Measurements from ENCODE around the gene SEMA5B. TPM values are rescaled to one million over a fixed set of nuclear protein-coding genes. Genes with fewer than 3 reads are reported as not detected.

Gene SEMA5B
- total RNA-seq, 1 experiment from 2014 or later = not detected

DNA sequence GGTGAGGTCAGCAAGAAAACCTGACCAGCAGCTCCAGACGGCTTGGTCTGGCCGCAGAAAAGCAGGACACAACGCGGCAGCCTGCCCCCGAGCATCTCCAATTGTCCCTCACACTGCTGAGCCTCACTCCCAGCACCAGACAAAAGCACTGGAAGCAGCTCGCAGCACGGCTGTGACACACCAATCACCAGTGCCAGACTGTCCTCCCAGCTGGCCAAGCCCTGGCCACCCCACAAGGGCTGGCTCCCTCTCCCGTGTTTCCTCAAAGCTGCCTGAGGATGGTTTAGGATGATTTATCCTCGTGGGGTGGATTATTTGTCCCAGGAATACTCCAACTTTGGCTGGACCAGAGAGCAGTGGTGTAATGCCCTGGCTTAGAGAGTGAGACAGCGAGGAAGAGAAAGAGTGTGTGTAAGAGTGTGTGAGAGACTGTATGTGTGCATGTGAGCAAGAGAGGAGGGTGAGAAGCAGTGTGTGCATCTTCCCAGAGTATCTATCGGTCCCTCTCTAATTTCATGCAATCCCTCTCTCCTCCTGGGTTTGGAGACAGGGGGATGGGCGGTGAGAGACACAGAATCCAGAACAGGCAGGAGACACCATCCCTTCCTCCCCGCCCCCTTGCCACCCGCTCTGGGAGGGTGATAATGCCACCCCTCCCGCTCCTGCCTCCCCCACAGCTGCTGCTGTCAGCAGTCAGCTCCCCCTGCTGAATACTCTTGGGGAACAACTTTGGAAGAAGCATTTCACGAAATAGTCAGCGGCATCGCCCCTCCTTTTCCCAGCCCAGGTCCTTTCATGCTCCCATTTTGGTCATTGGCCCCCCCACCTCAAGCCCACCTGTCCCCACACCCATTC lies 34.2 kb downstream of the SEMA5B start:
- no peak for DNase-seq (ENCODE audit: low spot score)

- no peak for DNase-seq (ENCODE audit: low spot score)
Measured at GRCh38 chr3:122992676-122993075, 34.9 kb downstream of the SEMA5B start.

DNA sequence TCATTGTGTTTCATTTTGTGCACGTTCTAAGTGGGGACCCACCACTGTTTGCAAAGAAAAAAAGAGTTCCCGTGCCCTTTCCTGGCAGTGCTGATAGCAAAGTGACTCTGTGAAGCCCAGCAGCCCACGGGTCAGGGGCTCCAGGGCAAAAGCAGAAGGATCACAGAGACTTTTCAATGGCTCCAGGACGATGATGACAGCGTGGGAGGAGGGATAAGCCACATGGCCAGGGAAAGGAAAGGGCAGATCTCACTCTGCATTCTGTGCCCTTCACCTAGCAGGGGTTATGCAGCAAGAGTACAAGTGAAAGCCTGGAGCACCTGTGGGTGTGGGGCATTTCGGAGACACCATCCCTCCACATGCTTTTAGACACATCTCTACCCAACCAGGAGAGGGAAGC lies 35.4 kb downstream of the SEMA5B start:
- DNase-seq (ENCODE audit: low spot score) = no peak

DNA sequence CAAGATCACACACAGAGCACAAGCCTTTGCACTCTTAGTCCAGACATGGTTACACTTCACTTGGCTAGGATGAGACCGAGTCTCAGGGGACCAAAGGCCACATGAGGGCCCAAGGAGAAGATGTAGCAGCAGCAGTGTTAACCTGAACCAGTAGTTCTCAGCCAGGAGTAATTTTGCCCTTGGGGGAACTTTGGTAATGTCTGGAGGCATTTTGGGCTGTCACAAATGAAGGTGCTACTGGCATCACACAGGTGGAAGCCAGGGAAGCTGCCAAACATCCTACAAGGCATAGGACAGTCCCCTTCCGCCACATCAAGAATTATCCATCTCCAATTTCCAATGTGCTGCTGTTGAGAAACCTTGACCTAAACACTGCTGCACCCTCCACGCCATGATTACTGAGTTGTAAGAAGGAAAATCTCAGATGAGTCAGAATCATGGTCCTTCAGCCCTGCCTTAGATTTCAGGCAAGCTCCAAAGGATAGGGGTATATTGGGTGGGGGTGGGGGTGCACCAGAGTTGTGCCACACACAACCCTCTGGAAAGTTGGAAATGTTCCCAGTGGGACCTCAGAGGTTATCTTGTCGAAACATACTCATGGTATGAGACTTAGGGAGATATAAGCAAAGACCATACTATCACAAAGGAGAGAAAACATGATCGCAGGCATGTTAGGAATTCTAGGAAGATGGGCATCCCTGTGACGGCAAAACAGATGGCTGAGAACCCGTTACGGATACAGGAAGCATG lies 36.2 kb downstream of the SEMA5B start:
- DNase-seq (ENCODE audit: low spot score) = no peak

DNA sequence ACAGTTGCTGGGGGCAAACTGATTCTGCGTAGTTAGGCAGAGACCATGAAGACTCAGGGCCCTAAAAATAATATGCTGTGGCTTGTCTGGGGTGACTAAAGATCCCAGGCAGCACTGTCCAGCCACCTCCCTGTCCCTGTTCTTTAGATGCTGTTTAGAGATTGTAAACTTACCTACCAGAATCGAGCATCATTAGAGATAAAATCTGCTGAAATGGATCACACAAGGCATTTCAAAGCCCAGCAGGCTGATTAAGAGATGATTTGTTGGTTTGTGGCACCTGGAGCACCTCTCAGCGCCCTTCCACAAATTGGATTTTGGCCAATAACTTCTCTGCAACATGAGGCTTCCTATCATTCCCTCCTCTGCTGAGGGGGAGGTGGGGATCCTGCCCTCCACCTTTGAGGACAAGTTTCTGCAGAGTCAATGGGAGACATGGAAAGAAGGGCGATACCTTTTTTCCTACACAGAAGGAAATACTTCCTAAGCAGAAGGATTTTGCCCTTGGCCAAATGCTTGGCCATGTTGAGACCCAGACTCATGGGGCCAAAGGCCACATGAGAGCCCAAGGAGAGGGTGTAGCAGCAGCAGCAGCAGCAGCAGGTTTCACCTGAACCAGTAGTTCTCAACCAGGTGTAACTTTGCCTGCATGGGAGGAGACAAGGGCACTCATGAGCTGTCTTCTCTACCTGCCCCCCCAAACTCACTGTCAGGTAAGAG lies 37.5 kb downstream of the SEMA5B start:
- DNase-seq (ENCODE audit: low spot score) = no peak

- no peak for DNase-seq (ENCODE audit: low spot score)
Measured at GRCh38 chr3:122988508-122988907, 39.1 kb downstream of the SEMA5B start.

DNA sequence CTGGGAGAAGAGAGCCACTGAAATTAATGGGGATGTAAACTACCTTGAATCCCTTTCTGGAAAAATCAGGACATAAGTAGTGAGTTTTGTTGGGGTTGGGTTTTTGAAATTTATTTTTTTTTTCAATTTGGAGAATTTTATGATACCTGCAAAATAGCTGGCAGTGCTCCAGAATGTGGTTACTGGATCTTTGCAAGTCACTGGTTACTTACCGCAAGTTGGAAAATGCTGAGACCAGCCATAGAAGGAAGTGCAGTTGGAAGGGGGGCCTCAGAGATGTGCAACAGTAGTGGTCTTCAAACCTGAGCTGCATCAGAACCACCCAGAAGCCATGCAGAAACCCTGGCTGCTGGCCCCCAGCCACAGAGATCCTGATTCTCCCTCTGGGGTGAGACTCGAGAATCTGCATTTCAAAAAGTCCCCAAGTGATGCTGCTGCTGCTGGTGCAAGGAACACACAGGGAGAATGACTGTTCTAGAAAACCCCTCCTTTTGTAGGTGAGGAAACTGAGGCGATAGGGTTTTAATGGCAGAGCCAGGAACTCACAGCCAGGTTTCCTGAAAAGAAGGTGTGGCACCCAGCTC lies 39.7 kb downstream of the SEMA5B start:
- no peak for DNase-seq (ENCODE audit: low spot score)

DNA sequence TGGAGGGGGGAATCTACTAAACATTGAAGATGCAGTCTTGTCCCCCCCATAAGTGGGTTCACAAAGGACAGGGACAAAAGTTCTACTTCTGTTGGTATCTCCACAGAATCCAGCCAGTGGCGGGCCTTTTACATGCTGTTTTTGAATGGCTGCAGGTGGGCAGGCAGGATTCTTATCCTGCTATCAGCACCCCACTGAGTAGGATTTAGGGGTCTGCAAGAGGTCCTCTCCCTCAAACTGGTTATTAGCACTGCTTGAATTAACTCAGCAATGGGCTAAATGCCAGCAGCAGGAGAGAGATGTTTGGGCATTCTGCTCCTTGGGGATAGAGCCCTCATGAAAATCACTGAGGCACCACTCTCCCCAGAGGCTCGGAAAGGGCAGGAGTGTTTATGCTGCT lies 40.3 kb downstream of the SEMA5B start:
- DNase-seq (ENCODE audit: low spot score) = no peak

GRCh38 chr3:122986693-122987179 lies 40.8 kb downstream of the SEMA5B start:
- DNase-seq (ENCODE audit: low spot score) = no peak

DNA sequence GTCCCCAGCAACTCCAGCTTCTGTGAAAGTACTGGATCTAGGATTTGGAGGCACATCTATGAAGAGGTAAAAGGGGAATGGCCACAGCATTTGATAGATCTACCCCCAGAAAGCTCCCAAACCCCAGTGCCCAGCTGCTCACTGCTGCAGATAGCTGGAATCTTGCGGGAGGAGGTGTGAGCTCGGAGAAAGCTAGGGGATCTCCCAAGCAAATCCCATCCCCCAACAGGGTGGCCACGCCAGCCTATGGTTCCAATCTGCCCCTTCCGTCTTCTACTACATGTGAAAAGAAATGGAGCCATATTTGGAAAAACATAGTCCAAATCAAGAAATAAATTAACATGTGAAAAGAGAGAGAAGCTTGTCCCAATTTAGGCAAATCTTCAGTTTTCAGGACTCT lies 42.0 kb downstream of the SEMA5B start:
- no peak for DNase-seq (ENCODE audit: low spot score)

- no peak for DNase-seq (ENCODE audit: low spot score)
Measured at GRCh38 chr3:122984650-122985049, 42.9 kb downstream of the SEMA5B start.

GRCh38 chr3:122984007-122984406 lies 43.6 kb downstream of the SEMA5B start:
- no peak for DNase-seq (ENCODE audit: low spot score)

DNA sequence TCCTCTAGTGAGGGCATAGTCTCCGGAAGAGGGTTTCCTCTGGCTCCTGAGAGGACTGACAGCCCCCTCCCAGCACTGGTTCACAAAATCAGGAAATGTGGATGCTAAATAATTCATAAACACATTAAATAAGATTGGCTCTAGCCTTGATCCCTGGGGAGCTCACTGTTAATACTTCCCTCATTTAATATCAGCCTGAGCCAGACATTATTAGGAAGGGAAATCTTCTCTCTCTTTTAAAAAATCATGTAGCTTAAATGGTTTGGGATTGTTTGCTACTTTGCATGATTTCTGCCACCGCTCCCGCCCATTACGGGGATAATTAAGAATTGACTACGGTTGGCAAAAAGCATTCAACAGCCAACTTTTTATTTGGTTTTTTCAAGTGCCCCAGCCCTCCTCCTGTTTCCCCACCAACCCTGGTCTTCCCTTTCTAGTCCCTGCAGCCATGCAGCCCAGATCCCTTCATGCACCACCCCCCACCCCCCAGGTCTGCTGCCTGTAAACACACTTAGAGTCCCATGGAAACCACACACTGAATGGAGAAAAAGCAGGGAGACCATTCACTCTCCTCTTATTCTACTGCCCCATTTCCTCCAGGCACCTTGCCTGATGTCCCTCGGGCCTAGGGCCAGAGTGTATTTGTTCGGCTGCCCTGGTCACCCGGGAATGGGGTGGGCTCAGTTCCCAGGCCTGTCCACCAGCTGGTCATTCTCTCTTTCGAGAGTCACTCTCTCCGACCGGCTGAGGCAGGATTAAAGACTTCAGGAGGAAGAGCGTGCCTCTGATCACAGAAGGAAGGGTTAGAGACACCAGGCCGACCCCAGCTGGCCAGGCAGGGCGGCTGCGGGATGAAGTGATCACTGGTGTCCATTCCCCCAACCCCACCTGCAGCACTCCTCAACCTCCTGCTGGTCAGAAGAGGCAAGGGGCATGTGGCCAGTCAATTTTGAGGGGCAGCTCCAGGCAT lies 45.1 kb downstream of the SEMA5B start:
- DNase-seq (ENCODE audit: low spot score) = no peak

DNA sequence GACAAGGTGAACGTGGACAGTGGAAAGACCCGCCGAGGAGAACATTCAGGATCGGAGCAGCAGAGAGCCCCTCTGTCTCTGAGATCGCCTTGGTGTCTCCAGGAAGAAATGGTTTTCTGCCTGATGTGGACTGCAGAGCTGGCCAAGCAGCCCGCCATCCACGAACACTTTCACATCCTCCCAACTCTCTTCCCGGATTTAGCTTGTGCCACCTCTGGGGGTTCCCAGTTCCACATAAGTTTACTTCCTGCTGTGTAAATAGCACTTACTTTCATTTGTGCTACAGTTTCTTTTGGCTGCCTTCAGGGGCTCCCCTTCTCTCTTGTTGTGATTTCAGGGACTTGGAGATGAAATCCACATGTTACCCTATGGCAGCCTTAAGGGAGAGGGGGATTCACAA lies 48.4 kb downstream of the SEMA5B start:
- DNase-seq (ENCODE audit: low spot score) = no peak

GRCh38 chr3:122978569-122978968 lies 49.0 kb downstream of the SEMA5B start:
- no peak for DNase-seq (ENCODE audit: low spot score)

- peak; percentile 87 for DNase-seq (ENCODE audit: low spot score)
Measured at GRCh38 chr3:122977746-122978466, 49.7 kb downstream of the SEMA5B start.

- no peak for DNase-seq (ENCODE audit: low spot score)
Measured at GRCh38 chr3:122975924-122976293, 51.7 kb downstream of the SEMA5B start.

GRCh38 chr3:122975163-122975923 lies 52.2 kb downstream of the SEMA5B start:
- peak; percentile 84 for DNase-seq (ENCODE audit: low spot score)

- DNase-seq (ENCODE audit: low spot score) = peak; percentile 76
Measured at GRCh38 chr3:122974764-122975162, 52.8 kb downstream of the SEMA5B start.
